Measurements from ENCODE around the gene C1QTNF8.

C1QTNF8 gene

DNA sequence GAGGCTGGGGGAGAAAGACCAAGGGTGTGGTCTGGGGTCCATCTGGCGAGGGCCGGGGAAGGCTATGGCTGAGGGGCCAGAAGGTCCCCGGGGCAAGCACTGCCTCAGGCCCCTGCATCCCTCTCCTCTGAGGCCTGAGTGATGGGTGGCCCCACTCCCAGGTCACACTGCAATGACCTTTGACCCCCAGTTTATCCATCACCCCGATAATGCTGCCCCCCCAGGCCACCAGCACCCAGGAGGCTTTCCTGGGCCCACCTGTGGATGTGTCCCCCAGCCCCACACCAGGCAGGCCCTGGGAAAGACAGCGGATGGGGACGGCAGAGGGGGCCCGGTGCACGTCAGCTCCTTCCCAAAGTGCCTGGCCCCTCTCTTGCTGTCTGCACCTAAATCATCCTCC is 34.3 kb upstream of the C1QTNF8 start:
- Histone ChIP-seq H3K27me3 (ENCODE audit: insufficient read depth, poor library complexity, severe bottlenecking) (peaks cover 3% of the 10 kb centered on the region), H3K27ac (replicated peaks) (no peak overlapping the region), H3K4me3 (replicated peaks; ENCODE audit: insufficient read depth, low read length) (no peak overlapping the region)
- TF ChIP-seq POLR2AphosphoS5 (IDR thresholded peaks at IDR 0.05; ENCODE audit: low read depth) (no peak), CTCF (IDR thresholded peaks at IDR 0.05; ENCODE audit: insufficient read depth, low read length) (no peak), SPI1 (IDR thresholded peaks at IDR 0.05; ENCODE audit: borderline replicate concordance, low read depth) (no peak), GABPA (IDR thresholded peaks at IDR 0.05; ENCODE audit: low read depth) (no peak)
- TF ChIP-seq, protein P1, sequence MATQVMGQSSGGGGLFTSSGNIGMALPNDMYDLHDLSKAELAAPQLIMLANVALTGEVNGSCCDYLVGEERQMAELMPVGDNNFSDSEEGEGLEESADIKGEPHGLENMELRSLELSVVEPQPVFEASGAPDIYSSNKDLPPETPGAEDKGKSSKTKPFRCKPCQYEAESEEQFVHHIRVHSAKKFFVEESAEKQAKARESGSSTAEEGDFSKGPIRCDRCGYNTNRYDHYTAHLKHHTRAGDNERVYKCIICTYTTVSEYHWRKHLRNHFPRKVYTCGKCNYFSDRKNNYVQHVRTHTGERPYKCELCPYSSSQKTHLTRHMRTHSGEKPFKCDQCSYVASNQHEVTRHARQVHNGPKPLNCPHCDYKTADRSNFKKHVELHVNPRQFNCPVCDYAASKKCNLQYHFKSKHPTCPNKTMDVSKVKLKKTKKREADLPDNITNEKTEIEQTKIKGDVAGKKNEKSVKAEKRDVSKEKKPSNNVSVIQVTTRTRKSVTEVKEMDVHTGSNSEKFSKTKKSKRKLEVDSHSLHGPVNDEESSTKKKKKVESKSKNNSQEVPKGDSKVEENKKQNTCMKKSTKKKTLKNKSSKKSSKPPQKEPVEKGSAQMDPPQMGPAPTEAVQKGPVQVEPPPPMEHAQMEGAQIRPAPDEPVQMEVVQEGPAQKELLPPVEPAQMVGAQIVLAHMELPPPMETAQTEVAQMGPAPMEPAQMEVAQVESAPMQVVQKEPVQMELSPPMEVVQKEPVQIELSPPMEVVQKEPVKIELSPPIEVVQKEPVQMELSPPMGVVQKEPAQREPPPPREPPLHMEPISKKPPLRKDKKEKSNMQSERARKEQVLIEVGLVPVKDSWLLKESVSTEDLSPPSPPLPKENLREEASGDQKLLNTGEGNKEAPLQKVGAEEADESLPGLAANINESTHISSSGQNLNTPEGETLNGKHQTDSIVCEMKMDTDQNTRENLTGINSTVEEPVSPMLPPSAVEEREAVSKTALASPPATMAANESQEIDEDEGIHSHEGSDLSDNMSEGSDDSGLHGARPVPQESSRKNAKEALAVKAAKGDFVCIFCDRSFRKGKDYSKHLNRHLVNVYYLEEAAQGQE (IDR thresholded peaks at IDR 0.05; ENCODE audit: insufficient replicate concordance, low read depth), result no peak
- no peak for DNase-seq (ENCODE audit: low read depth in 1 of 2, low spot score in 1 of 2)

DNA sequence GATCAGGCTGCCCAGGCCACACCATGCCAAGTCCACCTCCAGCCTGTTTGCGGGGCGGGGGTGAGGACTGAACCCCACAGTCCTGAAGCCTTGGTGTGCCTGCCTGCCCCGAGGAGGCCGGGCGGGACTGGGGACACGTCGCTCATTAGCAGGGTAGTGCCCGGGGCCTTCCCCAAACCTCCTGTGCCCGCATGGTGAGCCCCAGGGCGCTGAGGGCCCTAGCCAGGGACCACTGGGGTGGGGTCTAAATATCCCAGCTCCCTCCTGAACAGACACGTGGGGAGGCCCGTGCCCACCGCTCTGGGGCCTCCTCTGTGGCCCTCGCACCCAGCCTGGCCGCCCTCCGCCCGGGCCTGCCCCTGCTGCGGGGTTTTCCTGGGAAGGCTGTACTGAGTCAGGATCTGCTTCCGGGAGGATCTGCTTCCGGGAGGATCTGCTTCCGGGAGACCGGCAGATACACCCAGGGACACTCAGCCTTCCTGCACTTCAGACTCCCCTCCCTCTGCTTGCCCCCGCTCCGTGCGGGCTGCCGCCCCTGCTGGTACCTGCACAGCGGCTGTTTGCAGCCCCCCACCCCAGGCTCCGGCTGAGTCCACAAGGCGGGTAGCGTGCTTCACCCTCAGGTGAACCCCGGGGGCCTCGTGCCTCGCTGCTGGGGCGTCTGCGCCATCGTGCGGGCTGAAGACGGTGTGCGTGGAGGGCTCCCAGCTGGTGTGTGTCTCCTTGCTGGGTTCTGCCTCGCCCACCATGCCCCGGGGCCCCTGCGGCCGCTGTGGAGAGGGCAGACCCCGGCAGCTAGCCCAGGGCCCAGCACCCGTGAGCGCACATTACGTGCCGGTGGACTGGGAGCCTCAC is 33.3 kb upstream of the C1QTNF8 start:
- peaks cover 3% of the 10 kb centered on the region for H3K27me3 ChIP-seq (ENCODE audit: insufficient read depth, poor library complexity, severe bottlenecking)
- no peak for TF ChIP-seq CTCF (IDR thresholded peaks at IDR 0.05; ENCODE audit: insufficient read depth, low read length)
- DNase-seq (ENCODE audit: low read depth in 1 of 2, low spot score in 1 of 2), result no peak

GRCh38 chr16:1127971-1128715 is 32.1 kb upstream of the C1QTNF8 start:
- no peak for DNase-seq (ENCODE audit: low read depth in 1 of 2, low spot score in 1 of 2)
- no peak overlapping the region for H3K27ac ChIP-seq (replicated peaks)
- TF ChIP-seq POLR2AphosphoS5 (IDR thresholded peaks at IDR 0.05; ENCODE audit: low read depth) (no peak), GABPA (IDR thresholded peaks at IDR 0.05; ENCODE audit: low read depth) (no peak), SPI1 (IDR thresholded peaks at IDR 0.05; ENCODE audit: borderline replicate concordance, low read depth) (no peak), CTCF (IDR thresholded peaks at IDR 0.05; ENCODE audit: insufficient read depth, low read length) (no peak)
- TF ChIP-seq, protein P1 (IDR thresholded peaks at IDR 0.05; ENCODE audit: insufficient replicate concordance, low read depth), result no peak
- H3K27me3 ChIP-seq (ENCODE audit: insufficient read depth, poor library complexity, severe bottlenecking), result no peaks in the 10 kb centered on the region
- no peak overlapping the region for H3K4me3 ChIP-seq (replicated peaks; ENCODE audit: insufficient read depth, low read length)

More for the DNA sequence above, 33.3 kb upstream of the C1QTNF8 start:
- no peak overlapping the region for H3K27ac ChIP-seq (replicated peaks)
- no peak overlapping the region for H3K4me3 ChIP-seq (replicated peaks; ENCODE audit: insufficient read depth, low read length)
